SK-N-SH treated with all-trans-retinoic acid at 6 μM for 48 hours (cell line): Measurements from ENCODE around the gene HCN2.

ENCODE experiments used
- ARNTL ChIP-seq: fragments of 450-650 bp; formaldehyde crosslinking; IDR thresholded peaks from 2 replicates; pipeline ENCODE4 v1.5.0; 2020; ENCODE audit warnings: low read depth, mild to moderate bottlenecking, moderate library complexity, borderline replicate concordance
- BACH2 ChIP-seq: fragments of 250-450 bp; sonication (Bioruptor Pico); IDR thresholded peaks from 2 replicates; pipeline ENCODE4 v1.9.0; 2021; ENCODE audit warnings: mild to moderate bottlenecking, borderline replicate concordance
- CSDC2 ChIP-seq: fragments of 250-450 bp; sonication (Bioruptor Pico); IDR thresholded peaks from 2 replicates; pipeline ENCODE4 v1.5.0; 2020; ENCODE audit warnings: mild to moderate bottlenecking, moderate library complexity
- OSR1 ChIP-seq: fragments of 250-450 bp; sonication (Bioruptor Pico); IDR thresholded peaks from 2 replicates; pipeline ENCODE4 v1.8.0; 2022; ENCODE audit warnings: moderate library complexity, mild to moderate bottlenecking, inconsistent platforms
- PPARA ChIP-seq: fragments of 250-450 bp; sonication (Bioruptor Pico); IDR thresholded peaks from 2 replicates; pipeline ENCODE4 v1.5.0; 2020; ENCODE audit warnings: mild to moderate bottlenecking, borderline replicate concordance
- RARB ChIP-seq: fragments of 250-450 bp; sonication (Bioruptor Pico); IDR thresholded peaks from 2 replicates; pipeline ENCODE4 v1.8.0; 2021; ENCODE audit warnings: mild to moderate bottlenecking, moderate library complexity
- ZFP3 ChIP-seq: fragments of 250-450 bp; sonication (Bioruptor Pico); IDR thresholded peaks from 2 replicates; pipeline ENCODE4 v1.5.0; 2020; ENCODE audit warnings: mild to moderate bottlenecking, moderate library complexity
- ZNF565 ChIP-seq: fragments of 450-650 bp; formaldehyde crosslinking; conservative IDR thresholded peaks from 2 replicates; pipeline ENCODE4 v1.5.0; 2020; ENCODE audit warnings: low read depth, mild to moderate bottlenecking, moderate library complexity
- ZNF8 ChIP-seq: fragments of 450-650 bp; formaldehyde crosslinking; IDR thresholded peaks from 2 replicates; pipeline ENCODE4 v1.5.0; 2020; ENCODE audit warnings: mild to moderate bottlenecking, moderate library complexity
- TF ChIP-seq, protein P1 (sequence below): fragments of 250-450 bp; sonication (Bioruptor Pico); IDR thresholded peaks from 2 replicates; pipeline ENCODE4 v1.5.1; 2021; ENCODE audit warnings: mild to moderate bottlenecking, moderate library complexity
- TF ChIP-seq, protein P2 (sequence below): fragments of 250-450 bp; sonication (Bioruptor Pico); IDR thresholded peaks from 2 replicates; pipeline ENCODE4 v1.5.1; 2020; ENCODE audit warnings: low read depth, mild to moderate bottlenecking, moderate library complexity
- TF ChIP-seq, protein P3 (sequence below): fragments of 250-450 bp; sonication (Bioruptor Pico); IDR thresholded peaks from 2 replicates; pipeline ENCODE4 v1.8.0; 2021; ENCODE audit warnings: low read depth, mild to moderate bottlenecking, moderate library complexity, borderline replicate concordance
- TF ChIP-seq, protein P4 (sequence below): fragments of 250-450 bp; sonication (Bioruptor Pico); IDR thresholded peaks from 2 replicates; pipeline ENCODE4 v1.8.0; 2020; ENCODE audit warnings: mild to moderate bottlenecking, moderate library complexity, borderline replicate concordance

DNA sequence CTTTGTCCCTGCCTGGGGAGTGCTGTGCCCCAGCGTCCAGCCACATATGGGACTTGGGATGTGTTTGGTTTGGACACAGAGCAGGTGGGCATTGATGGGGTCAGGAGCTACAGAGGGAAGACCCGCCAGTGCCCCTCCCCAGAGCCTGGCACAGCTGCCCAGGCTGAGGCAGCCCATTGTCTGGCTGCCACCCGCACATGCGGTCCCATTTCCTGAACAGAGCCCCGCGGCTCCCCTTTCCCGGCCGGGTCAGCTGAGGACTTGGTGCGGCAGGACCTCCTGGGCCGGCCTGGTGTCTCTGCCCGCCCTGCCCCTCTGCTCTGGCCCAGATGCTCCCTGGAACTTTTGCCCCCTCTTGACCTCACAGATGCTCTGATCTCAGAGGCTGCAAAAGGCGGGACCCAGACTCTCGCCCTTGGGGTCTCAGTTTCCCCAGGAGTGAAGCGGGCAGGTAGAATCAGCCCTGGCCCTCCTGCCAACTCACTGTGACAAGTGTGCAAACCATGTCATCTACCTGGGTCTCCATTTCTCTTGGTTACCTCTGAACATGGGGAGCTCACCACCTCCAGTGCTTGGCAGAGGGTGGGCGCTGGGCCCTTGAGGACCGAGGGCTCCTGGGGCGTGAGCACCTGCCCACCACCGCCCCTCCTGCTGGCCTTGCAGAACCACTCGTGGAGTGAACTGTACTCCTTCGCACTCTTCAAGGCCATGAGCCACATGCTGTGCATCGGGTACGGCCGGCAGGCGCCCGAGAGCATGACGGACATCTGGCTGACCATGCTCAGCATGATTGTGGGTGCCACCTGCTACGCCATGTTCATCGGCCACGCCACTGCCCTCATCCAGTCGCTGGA lies 17.8 kb downstream of the HCN2 start:
- TF ChIP-seq RARB (CRISPR knock-in tag) (no peak), PPARA (CRISPR knock-in tag) (no peak), ZNF565 (CRISPR knock-in tag) (no peak), CSDC2 (CRISPR knock-in tag) (no peak), ARNTL (CRISPR knock-in tag) (no peak), ZFP3 (CRISPR knock-in tag) (no peak), ZNF8 (no peak), OSR1 (CRISPR knock-in tag) (no peak), BACH2 (no peak)
- TF ChIP-seq, protein P1, sequence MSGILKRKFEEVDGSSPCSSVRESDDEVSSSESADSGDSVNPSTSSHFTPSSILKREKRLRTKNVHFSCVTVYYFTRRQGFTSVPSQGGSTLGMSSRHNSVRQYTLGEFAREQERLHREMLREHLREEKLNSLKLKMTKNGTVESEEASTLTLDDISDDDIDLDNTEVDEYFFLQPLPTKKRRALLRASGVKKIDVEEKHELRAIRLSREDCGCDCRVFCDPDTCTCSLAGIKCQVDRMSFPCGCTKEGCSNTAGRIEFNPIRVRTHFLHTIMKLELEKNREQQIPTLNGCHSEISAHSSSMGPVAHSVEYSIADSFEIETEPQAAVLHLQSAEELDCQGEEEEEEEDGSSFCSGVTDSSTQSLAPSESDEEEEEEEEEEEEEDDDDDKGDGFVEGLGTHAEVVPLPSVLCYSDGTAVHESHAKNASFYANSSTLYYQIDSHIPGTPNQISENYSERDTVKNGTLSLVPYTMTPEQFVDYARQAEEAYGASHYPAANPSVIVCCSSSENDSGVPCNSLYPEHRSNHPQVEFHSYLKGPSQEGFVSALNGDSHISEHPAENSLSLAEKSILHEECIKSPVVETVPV (CRISPR knock-in tag) = no peak
- TF ChIP-seq, protein P2, sequence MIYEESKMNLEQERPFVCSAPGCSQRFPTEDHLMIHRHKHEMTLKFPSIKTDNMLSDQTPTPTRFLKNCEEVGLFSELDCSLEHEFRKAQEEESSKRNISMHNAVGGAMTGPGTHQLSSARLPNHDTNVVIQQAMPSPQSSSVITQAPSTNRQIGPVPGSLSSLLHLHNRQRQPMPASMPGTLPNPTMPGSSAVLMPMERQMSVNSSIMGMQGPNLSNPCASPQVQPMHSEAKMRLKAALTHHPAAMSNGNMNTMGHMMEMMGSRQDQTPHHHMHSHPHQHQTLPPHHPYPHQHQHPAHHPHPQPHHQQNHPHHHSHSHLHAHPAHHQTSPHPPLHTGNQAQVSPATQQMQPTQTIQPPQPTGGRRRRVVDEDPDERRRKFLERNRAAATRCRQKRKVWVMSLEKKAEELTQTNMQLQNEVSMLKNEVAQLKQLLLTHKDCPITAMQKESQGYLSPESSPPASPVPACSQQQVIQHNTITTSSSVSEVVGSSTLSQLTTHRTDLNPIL (CRISPR knock-in tag) = no peak
- TF ChIP-seq, protein P3, sequence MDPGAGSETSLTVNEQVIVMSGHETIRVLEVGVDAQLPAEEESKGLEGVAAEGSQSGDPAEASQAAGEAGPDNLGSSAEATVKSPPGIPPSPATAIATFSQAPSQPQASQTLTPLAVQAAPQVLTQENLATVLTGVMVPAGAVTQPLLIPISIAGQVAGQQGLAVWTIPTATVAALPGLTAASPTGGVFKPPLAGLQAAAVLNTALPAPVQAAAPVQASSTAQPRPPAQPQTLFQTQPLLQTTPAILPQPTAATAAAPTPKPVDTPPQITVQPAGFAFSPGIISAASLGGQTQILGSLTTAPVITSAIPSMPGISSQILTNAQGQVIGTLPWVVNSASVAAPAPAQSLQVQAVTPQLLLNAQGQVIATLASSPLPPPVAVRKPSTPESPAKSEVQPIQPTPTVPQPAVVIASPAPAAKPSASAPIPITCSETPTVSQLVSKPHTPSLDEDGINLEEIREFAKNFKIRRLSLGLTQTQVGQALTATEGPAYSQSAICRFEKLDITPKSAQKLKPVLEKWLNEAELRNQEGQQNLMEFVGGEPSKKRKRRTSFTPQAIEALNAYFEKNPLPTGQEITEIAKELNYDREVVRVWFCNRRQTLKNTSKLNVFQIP (CRISPR knock-in tag) = no peak
- TF ChIP-seq, protein P4, sequence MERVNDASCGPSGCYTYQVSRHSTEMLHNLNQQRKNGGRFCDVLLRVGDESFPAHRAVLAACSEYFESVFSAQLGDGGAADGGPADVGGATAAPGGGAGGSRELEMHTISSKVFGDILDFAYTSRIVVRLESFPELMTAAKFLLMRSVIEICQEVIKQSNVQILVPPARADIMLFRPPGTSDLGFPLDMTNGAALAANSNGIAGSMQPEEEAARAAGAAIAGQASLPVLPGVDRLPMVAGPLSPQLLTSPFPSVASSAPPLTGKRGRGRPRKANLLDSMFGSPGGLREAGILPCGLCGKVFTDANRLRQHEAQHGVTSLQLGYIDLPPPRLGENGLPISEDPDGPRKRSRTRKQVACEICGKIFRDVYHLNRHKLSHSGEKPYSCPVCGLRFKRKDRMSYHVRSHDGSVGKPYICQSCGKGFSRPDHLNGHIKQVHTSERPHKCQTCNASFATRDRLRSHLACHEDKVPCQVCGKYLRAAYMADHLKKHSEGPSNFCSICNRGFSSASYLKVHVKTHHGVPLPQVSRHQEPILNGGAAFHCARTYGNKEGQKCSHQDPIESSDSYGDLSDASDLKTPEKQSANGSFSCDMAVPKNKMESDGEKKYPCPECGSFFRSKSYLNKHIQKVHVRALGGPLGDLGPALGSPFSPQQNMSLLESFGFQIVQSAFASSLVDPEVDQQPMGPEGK (CRISPR knock-in tag) = no peak
